PC-3 (cell line): Measurements from ENCODE around the gene MYO1F. TPM values are rescaled to one million over a fixed set of nuclear protein-coding genes. Genes with fewer than 3 reads are reported as not detected.

Experiments
- ATAC-seq: fragments of 200-7000 bp; cut with Tn5 transposase; 2 replicates; pipeline ENCODE4 v1.9.1; 2020; ENCODE audit warnings: mild to moderate bottlenecking, moderate library complexity
- BruUV-seq: library from RNA; stranded (reverse); fragments of 400-500 nt; replicated peaks from 2 replicates; lab custom pipeline; 2021; lab: Mats Ljungman, UMichigan
- CTCF ChIA-PET: fragments of 300-600 bp; sonication (Branson Sonifier 250); formaldehyde crosslinking; loops from one replicate; lab custom pipeline; 2022; ENCODE audit warnings: antibody characterized with exemption; lab: Charles Lee
- POLR2A ChIA-PET: fragments of 300-600 bp; sonication (Branson Sonifier 250); formaldehyde crosslinking; loops from one replicate; lab custom pipeline; 2022; ENCODE audit warnings: antibody characterized with exemption; ENCODE audit not compliant: unreplicated experiment; lab: Charles Lee
- DNase-seq: peaks from one replicate; pipeline ENCODE4 v3.0.0-alpha.2; 2015
- H2AFZ ChIP-seq: fragments of 300-600 bp; sonication (generic); 2 replicates; pipeline ENCODE4 v1.6.0; 2016; ENCODE audit warnings: antibody characterized with exemption, low read length
- H3F3A ChIP-seq: fragments of 300-600 bp; sonication (generic); one replicate; pipeline ENCODE4 v1.6.0; 2017; ENCODE audit warnings: antibody characterized with exemption, low read length, control low read depth, mild to moderate bottlenecking; ENCODE audit not compliant: unreplicated experiment
- H3K27ac ChIP-seq: fragments of 300-600 bp; sonication (generic); 2 replicates; pipeline ENCODE4 v1.5.1; 2016; ENCODE audit warnings: mild to moderate bottlenecking, low read length
- H3K27me3 ChIP-seq: fragments of 300-600 bp; sonication (generic); 2 replicates; pipeline ENCODE4 v1.6.1; 2016; ENCODE audit warnings: low read length, mixed read lengths
- H3K36me3 ChIP-seq: fragments of 300-600 bp; sonication (generic); 2 replicates; pipeline ENCODE4 v1.6.1; 2016; ENCODE audit warnings: low read depth, mixed run types, low read length, mixed read lengths
- H3K4me1 ChIP-seq: fragments of 300-600 bp; sonication (generic); 2 replicates; pipeline ENCODE4 v1.5.1; 2016; ENCODE audit warnings: low read length; ENCODE audit not compliant: insufficient read depth
- H3K4me2 ChIP-seq: fragments of 300-600 bp; sonication (generic); 2 replicates; pipeline ENCODE4 v1.6.0; 2016; ENCODE audit warnings: low read length
- H3K4me3 ChIP-seq: fragments of 300-600 bp; sonication (generic); 2 replicates; pipeline ENCODE4 v1.5.1; 2016; ENCODE audit warnings: mild to moderate bottlenecking, low read length, mixed read lengths
- H3K79me2 ChIP-seq: fragments of 300-600 bp; sonication (generic); 2 replicates; pipeline ENCODE4 v1.6.1; 2017; ENCODE audit warnings: low read length, mixed read lengths
- H3K9ac ChIP-seq: fragments of 300-600 bp; sonication (generic); 2 replicates; pipeline ENCODE4 v1.6.0; 2016; ENCODE audit warnings: mild to moderate bottlenecking, low read length
- H3K9me2 ChIP-seq: fragments of 300-600 bp; sonication (generic); replicated peaks from 2 replicates; pipeline ENCODE4 v1.6.1; 2016; ENCODE audit warnings: mixed run types, low read length, mixed read lengths
- H3K9me3 ChIP-seq: fragments of 300-600 bp; sonication (generic); 2 replicates; pipeline ENCODE4 v1.6.1; 2016; ENCODE audit warnings: low read length, mixed read lengths
- H4K20me1 ChIP-seq: fragments of 300-600 bp; sonication (generic); 2 replicates; pipeline ENCODE4 v1.6.1; 2016; ENCODE audit warnings: low read length, mixed read lengths
- EZH2 ChIP-seq: fragments of 300-600 bp; sonication (generic); IDR thresholded peaks from one replicate; pipeline ENCODE4 v1.6.1; 2017; ENCODE audit warnings: antibody characterized with exemption, mild to moderate bottlenecking, low read length; ENCODE audit not compliant: unreplicated experiment
- EZH2phosphoT487 ChIP-seq: fragments of 300-600 bp; sonication (generic); IDR thresholded peaks from 2 replicates; pipeline ENCODE4 v1.6.1; 2018; ENCODE audit warnings: mild to moderate bottlenecking, antibody characterized with exemption, low read length, borderline replicate concordance
- intact Hi-C: fragments of 100-400 bp; cut with micrococcal nuclease; formaldehyde crosslinking; loops from 2 replicates; pipeline ENCODE4 v1.9.0; 2023
- total RNA-seq: library from RNA; depleted of rRNA; stranded (reverse); fragments of >200 nt; gene quantifications from 2 replicates; pipeline ENCODE4 v1.2.3, GENCODE V29; 2014
- TF ChIP-seq, protein P1 (sequence below): fragments of 300-600 bp; sonication (generic); conservative IDR thresholded peaks from 2 replicates; pipeline ENCODE4 v1.5.1; 2017; ENCODE audit warnings: antibody characterized with exemption, low read depth, mild to moderate bottlenecking, low read length

The MYO1F gene
- total RNA-seq, 1 experiment from 2014 or later: 2.0 TPM

DNA sequence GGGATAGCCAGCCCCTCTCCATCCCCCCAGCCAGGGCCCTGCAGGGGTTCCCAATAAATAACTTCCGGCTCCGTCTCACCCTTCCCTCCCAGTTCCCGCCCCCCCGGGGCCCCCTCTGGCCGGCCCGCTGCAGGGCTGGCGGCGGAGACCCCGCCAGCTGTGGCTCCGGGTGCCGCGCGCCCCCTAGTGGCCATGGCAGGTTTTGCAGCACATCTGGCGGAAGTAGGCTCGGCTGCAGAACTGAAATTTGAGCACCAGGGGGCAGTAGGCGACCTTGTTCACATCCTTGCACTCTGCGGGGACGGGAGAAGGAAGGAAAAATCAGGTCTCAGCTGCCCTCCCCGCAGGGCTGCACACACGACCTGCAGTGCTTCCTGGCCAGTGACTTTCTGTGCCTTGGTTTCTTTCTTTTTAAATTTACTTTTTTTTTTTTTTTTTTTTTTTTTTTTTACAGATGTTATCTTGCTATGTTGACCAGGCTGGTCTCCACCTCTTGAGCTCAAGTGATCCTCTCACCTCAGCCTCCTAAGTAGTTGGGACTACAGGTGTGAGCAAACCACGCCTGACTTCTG, 3.6 kb upstream of the MYO1F start:
- POLR2A ChIA-PET: interaction anchor here (0.6 to 0.7 kb wide), 2 partner anchors 102 to 134 kb away, joined by 10 to 17 read pairs; no protein-coding TSS in a partner anchor

DNA sequence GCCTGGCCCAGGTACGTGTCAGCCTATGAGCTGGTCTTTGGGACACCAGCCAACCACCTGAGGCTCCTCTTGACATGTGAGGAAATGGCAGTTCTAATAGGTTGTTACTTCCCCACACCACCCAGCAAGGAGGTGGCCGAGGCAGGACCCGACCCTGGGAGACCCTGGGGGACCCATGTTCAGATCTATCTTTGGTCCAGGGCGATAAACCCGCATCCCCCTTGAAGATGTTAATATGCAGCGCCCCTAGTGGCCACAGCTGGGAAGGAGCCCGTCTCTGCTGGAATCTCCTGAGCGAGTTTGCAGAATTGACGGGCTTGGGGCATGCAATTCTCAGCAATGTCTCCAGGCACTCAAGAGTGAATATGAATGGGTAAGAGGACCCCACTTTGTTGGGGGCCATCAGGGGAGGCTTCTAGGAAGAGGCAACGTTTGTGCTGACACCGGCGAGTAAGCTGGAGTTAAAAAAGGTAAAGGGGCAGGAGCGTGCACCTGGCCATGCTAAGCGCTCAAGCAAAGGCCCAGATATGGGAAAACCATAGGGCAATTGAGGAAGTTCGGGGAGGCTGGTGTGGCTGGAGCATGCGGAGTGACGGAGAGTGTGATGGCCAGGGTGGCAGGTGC, 1.5 kb upstream of the MYO1F start:
- H3K27ac ChIP-seq: no peak overlapping the region
- TF ChIP-seq EZH2: no peak
- TF ChIP-seq, protein P1, sequence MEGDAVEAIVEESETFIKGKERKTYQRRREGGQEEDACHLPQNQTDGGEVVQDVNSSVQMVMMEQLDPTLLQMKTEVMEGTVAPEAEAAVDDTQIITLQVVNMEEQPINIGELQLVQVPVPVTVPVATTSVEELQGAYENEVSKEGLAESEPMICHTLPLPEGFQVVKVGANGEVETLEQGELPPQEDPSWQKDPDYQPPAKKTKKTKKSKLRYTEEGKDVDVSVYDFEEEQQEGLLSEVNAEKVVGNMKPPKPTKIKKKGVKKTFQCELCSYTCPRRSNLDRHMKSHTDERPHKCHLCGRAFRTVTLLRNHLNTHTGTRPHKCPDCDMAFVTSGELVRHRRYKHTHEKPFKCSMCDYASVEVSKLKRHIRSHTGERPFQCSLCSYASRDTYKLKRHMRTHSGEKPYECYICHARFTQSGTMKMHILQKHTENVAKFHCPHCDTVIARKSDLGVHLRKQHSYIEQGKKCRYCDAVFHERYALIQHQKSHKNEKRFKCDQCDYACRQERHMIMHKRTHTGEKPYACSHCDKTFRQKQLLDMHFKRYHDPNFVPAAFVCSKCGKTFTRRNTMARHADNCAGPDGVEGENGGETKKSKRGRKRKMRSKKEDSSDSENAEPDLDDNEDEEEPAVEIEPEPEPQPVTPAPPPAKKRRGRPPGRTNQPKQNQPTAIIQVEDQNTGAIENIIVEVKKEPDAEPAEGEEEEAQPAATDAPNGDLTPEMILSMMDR: peak; percentile 99
- intact Hi-C loops: no loop called here

More for the DNA sequence above, 3.6 kb upstream of the MYO1F start:
- Histone ChIP-seq H3K27ac (no peak overlapping the region), H3K9ac (no peak overlapping the region), H3F3A (no peaks in the 10 kb centered on the region), H3K9me2 (no peaks in the 10 kb centered on the region), H3K4me3 (no peak overlapping the region), H3K79me2 (no peaks in the 10 kb centered on the region), H2AFZ (no peak overlapping the region), H3K27me3 (no peaks in the 10 kb centered on the region), H3K4me2 (no peak overlapping the region), H3K9me3 (no peaks in the 10 kb centered on the region), H4K20me1 (no peaks in the 10 kb centered on the region), H3K4me1 (peaks cover under 1% of the 10 kb centered on the region; the same call in 1 of the 2 replicates), H3K36me3 (no peaks in the 10 kb centered on the region; the same call in 1 of the 2 replicates)
- CTCF ChIA-PET: interaction anchor here (0.6 to 2.4 kb wide), 18 partner anchors 8 to 219 kb away, joined by 3 to 22 read pairs (median 8); partner anchors contain the start of genes MARCHF2 and ZNF414
- intact Hi-C loops: loop anchor here (5.0 to 10.0 kb wide), 3 partner anchors 73 to 226 kb away; partner anchors contain the start of gene MARCHF2
- ATAC-seq: peak; percentile 58
- TF ChIP-seq EZH2: no peak
- TF ChIP-seq, protein P1: peak; percentile 100
- peak; percentile 83 for DNase-seq
- BruUV-seq: no TSS peak

DNA sequence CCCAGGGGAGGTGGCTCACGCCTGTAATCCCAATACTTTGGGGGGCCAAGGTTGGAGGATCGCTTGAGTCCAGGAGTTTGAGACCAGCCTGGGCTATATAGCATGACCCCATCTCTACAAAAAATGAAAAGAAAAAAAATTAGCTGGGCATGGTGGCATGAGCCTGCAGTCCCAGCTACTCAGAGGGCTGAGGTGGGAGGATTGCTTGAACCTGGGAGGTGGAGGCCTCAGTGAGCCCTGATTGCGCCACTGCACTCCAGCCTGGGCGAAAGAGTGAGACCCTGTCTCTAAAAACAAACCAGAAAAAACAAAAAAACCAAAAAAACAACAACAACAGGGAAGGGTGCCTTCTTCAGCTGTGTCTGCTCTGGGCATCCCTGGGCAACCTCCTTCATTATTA, 499 bp upstream of the MYO1F start:
- H3K27me3 ChIP-seq: no peaks in the 10 kb centered on the region
- ATAC-seq: no peak
- no peak overlapping the region for H3K27ac ChIP-seq
- ChIA-PET CTCF (interaction anchor here (0.6 to 2.3 kb wide), 2 partner anchors 165 to 520 kb away, joined by 3 to 10 read pairs; partner anchors contain the start of gene MARCHF2), POLR2A (no interaction called here)
- no peak overlapping the region for H3K9ac ChIP-seq
- no peaks in the 10 kb centered on the region for H4K20me1 ChIP-seq
- H3K9me2 ChIP-seq: no peaks in the 10 kb centered on the region
- H3F3A ChIP-seq: no peaks in the 10 kb centered on the region
- H3K4me2 ChIP-seq: no peak overlapping the region
- no TSS peak for BruUV-seq
- intact Hi-C loops: no loop called here
- no peaks in the 10 kb centered on the region for H3K79me2 ChIP-seq
- H3K9me3 ChIP-seq: no peaks in the 10 kb centered on the region
- H3K4me3 ChIP-seq: no peak overlapping the region
- H3K36me3 ChIP-seq: no peaks in the 10 kb centered on the region; the same call in 1 of the 2 replicates
- no peak overlapping the region for H2AFZ ChIP-seq
- no peak for DNase-seq
- no peak for TF ChIP-seq EZH2
- TF ChIP-seq, protein P1: no peak
- TF ChIP-seq EZH2phosphoT487: no peak
- H3K4me1 ChIP-seq: peaks cover 5% of the 10 kb centered on the region; the same call in 1 of the 2 replicates

More for the DNA sequence above, 1.5 kb upstream of the MYO1F start:
- no peaks in the 10 kb centered on the region; the same call in 1 of the 2 replicates for H3K36me3 ChIP-seq
- H3K9me3 ChIP-seq: no peaks in the 10 kb centered on the region
- H3K79me2 ChIP-seq: no peaks in the 10 kb centered on the region
- no peak overlapping the region for H3K4me3 ChIP-seq
- no TSS peak for BruUV-seq
- no peak overlapping the region for H3K4me2 ChIP-seq
- DNase-seq (peak; percentile 86), ATAC-seq (peak; percentile 51)
- H4K20me1 ChIP-seq: no peaks in the 10 kb centered on the region
- POLR2A ChIA-PET: no interaction called here
- no peaks in the 10 kb centered on the region for H3K27me3 ChIP-seq
- H3K9me2 ChIP-seq: no peaks in the 10 kb centered on the region
- CTCF ChIA-PET: interaction anchor here (0.5 to 2.3 kb wide), 6 partner anchors 10 to 217 kb away, joined by 3 to 10 read pairs (median 4); partner anchors contain the start of gene MARCHF2
- peaks cover 5% of the 10 kb centered on the region; the same call in 1 of the 2 replicates for H3K4me1 ChIP-seq
- no peak overlapping the region for H2AFZ ChIP-seq
- no peaks in the 10 kb centered on the region for H3F3A ChIP-seq
- no peak overlapping the region for H3K9ac ChIP-seq
